ENCODE measurements around the gene MYB.
"Not testable (repeated sequence)": the region's sequence is repeated elsewhere in the genome, so short reads cannot be mapped to it uniquely, and the experiment has no call there.

MYB gene

GRCh38 chr6:135144673-135145062 lies 36.4 kb upstream of the MYB start:
- no peak for TF ChIP-seq CTCF (IDR thresholded peaks at IDR 0.05; ENCODE audit: insufficient read depth, low read depth, low read length, missing control alignments)
- no peak overlapping the region for H3K4me3 ChIP-seq (ENCODE audit: low read depth, low read length)

GRCh38 chr6:135145063-135145800 lies 35.9 kb upstream of the MYB start:
- DNase-seq (ENCODE audit: low read depth), result peak; percentile 62
- TF ChIP-seq CTCF (IDR thresholded peaks at IDR 0.05; ENCODE audit: insufficient read depth, low read depth, low read length, missing control alignments), result peak; percentile 52
- no peak overlapping the region; the same call in 1 of the 2 replicates for H3K4me3 ChIP-seq (ENCODE audit: low read depth, low read length)

More at GRCh38 chr6:135144673-135145062, 36.4 kb upstream of the MYB start:
- no peak for DNase-seq (ENCODE audit: low read depth)

GRCh38 chr6:135146162-135146934 lies 34.8 kb upstream of the MYB start:
- no peak overlapping the region for H3K4me3 ChIP-seq (ENCODE audit: low read depth, low read length)
- TF ChIP-seq CTCF (IDR thresholded peaks at IDR 0.05; ENCODE audit: insufficient read depth, low read depth, low read length, missing control alignments), result no peak
- DNase-seq (ENCODE audit: low read depth), result peak; percentile 29

GRCh38 chr6:135147637-135148592 lies 33.2 kb upstream of the MYB start:
- TF ChIP-seq CTCF (IDR thresholded peaks at IDR 0.05; ENCODE audit: insufficient read depth, low read depth, low read length, missing control alignments), result no peak
- H3K4me3 ChIP-seq (ENCODE audit: low read depth, low read length), result no peak overlapping the region
- DNase-seq (ENCODE audit: low read depth), result no peak

- DNase-seq (ENCODE audit: low read depth), result no peak
- H3K4me3 ChIP-seq (ENCODE audit: low read depth, low read length), result no peak overlapping the region
- no peak for TF ChIP-seq CTCF (IDR thresholded peaks at IDR 0.05; ENCODE audit: insufficient read depth, low read depth, low read length, missing control alignments)
These were observed 32.2 kb upstream of the MYB start for GRCh38 chr6:135148889-135149288.

- TF ChIP-seq CTCF (IDR thresholded peaks at IDR 0.05; ENCODE audit: insufficient read depth, low read depth, low read length, missing control alignments), result no peak
- no peak for DNase-seq (ENCODE audit: low read depth)
- H3K4me3 ChIP-seq (ENCODE audit: low read depth, low read length), result no peak overlapping the region
These were observed 31.7 kb upstream of the MYB start for GRCh38 chr6:135149376-135149775.

GRCh38 chr6:135150481-135150880 lies 30.6 kb upstream of the MYB start:
- H3K4me3 ChIP-seq (ENCODE audit: low read depth, low read length); DNase-seq (ENCODE audit: low read depth): not testable (repeated sequence)

- DNase-seq (ENCODE audit: low read depth); H3K4me3 ChIP-seq (ENCODE audit: low read depth, low read length): not testable (repeated sequence)
These were observed 27.0 kb upstream of the MYB start for GRCh38 chr6:135154125-135154524.
